Measurements from ENCODE around the gene C1QTNF3. TPM values are rescaled to one million over a fixed set of nuclear protein-coding genes. Genes with fewer than 3 reads are reported as not detected.

C1QTNF3 gene
- total and polyA plus RNA-seq, 12 donors: 0.42 to 13.0 (median 1.9) TPM

DNA sequence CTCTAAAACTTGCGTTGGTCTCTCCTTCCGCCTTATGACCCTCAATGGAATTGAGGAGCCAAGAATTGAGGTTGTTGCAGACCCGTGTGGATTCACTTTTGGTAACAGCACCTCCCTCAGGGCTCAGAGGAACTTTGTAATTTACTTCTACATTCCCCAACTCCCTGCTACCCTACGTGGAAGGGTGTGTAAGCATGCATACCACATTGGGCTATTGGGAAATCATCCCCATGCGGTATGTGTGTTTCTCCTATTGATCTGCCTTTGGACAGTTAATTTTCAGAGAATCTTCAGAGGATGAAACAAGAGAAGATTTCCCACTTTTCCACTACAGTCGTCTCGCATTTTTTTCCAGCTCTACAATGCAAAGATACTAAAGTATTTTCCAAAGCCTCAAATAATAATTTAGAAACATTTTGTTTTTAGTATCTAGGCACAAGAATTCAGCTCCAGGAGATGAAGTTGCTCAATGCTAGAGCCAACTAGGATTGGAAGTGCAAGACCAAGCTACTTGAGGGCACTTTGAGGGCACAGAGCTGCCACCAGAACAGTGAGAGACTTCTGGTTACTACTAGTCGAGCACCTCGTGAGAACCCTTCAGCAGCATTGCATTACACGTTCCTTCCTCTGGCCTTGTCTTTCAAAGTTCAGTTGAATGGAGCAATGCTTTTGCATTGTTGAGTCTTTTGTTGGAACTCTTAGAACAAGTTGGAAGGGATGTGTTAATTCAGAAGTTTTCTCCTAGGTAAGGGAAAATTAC, 3.4 kb downstream of the C1QTNF3 start:
- intact Hi-C loops (cut with DNase I): no loop called here
- WGBS, 4 donors: 90 to 96% (median 95%) methylated on average over 10 of the region's 10 CpGs

DNA sequence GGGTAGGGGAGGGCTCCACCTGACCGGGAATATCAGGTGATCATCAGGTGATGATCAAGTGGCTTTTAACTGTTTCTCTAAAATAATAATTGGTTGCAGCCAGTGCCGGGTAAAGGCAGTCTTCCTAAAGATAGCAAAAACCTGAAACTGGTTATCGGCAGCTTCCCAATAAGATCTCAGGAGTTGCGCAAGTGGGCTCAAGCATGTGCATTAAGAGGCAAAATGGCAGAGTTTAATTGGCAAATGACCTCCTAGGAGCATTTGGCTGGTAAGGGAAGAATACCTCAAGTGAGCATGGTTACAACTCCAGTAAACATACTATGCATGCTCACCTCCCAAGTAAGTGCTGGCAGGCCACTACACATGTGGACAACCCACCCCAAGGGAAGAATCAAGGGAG, 4.2 kb downstream of the C1QTNF3 start:
- intact Hi-C loops (cut with DNase I): no loop called here
- Histone ChIP-seq H3K36me3 (replicated peaks in 1 of 2) (no peaks in the 10 kb centered on the region), H3K4me1 (replicated peaks in 1 of 2) (peaks cover 3 to 15% of the 10 kb centered on the region in 2 donors), H3K27me3 (no peaks in the 10 kb centered on the region), H3K27ac (no peak overlapping the region), H3K4me3 (no peak overlapping the region), H3K9me3 (replicated peaks in 1 of 3) (no peaks in the 10 kb centered on the region)
- TF ChIP-seq, protein P1, sequence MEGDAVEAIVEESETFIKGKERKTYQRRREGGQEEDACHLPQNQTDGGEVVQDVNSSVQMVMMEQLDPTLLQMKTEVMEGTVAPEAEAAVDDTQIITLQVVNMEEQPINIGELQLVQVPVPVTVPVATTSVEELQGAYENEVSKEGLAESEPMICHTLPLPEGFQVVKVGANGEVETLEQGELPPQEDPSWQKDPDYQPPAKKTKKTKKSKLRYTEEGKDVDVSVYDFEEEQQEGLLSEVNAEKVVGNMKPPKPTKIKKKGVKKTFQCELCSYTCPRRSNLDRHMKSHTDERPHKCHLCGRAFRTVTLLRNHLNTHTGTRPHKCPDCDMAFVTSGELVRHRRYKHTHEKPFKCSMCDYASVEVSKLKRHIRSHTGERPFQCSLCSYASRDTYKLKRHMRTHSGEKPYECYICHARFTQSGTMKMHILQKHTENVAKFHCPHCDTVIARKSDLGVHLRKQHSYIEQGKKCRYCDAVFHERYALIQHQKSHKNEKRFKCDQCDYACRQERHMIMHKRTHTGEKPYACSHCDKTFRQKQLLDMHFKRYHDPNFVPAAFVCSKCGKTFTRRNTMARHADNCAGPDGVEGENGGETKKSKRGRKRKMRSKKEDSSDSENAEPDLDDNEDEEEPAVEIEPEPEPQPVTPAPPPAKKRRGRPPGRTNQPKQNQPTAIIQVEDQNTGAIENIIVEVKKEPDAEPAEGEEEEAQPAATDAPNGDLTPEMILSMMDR (IDR thresholded peaks at IDR 0.05): no peak
- TF ChIP-seq POLR2A (IDR thresholded peaks at IDR 0.05): no peak
- DNase-seq: no peak
- 86 to 94% (median 87%) methylated on average over 4 of the region's 4 CpGs for WGBS, 4 donors

More for the DNA sequence above, 3.4 kb downstream of the C1QTNF3 start:
- TF ChIP-seq, protein P1 (IDR thresholded peaks at IDR 0.05): no peak
- no peak for TF ChIP-seq POLR2A (IDR thresholded peaks at IDR 0.05)
- peaks cover 3 to 15% of the 10 kb centered on the region in 2 donors for H3K4me1 ChIP-seq (replicated peaks in 1 of 2)
- no peak for DNase-seq
- no peak overlapping the region for H3K4me3 ChIP-seq
- H3K27ac ChIP-seq: no peak overlapping the region
- no peaks in the 10 kb centered on the region for H3K9me3 ChIP-seq (replicated peaks in 1 of 3)
- H3K27me3 ChIP-seq: no peaks in the 10 kb centered on the region
- no peaks in the 10 kb centered on the region for H3K36me3 ChIP-seq (replicated peaks in 1 of 2)

DNA sequence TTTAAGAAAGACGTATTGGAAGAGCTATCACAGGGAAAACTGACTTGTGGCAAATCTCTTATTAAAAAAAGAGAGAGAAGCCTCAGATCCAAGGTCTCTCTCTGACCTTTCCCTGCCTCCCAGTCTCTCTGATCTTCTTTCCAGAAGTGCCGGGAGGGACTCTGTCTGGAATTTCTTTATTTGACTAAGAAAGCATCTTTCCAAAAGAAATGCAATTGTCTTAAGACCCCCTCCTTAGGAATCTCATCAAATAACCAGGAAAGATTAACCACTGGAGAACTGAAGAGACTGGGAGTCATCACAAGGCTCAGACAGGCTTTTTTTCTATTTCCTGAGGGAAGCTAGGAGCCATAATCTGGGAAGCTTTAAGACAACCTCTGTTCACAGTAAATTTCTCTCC, 4.6 kb downstream of the C1QTNF3 start:
- intact Hi-C loops (cut with DNase I): no loop called here

DNA sequence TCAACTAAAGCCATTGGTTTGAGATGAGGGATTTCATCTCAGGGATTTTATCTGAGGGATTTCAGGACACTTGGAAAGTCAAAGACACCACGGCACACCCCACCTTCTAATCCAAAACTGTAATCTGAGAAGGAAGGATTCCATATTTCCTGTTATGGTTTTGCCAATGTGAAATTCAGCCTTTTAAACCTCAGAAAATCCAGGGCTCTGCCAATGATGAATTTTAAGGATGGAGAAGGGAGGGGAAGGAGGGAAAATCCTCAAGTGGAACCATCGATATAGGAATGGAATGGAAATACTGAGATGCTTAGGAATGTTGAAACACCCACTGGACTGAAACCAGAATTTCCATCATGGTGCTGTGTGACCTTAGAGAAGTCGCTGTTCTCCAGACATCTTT, 5.3 kb downstream of the C1QTNF3 start:
- Histone ChIP-seq H3K9me3 (replicated peaks in 1 of 3) (no peaks in the 10 kb centered on the region), H3K4me3 (no peak overlapping the region), H3K27ac (no peak overlapping the region), H3K36me3 (replicated peaks in 1 of 2) (no peaks in the 10 kb centered on the region), H3K4me1 (replicated peaks in 1 of 2) (peaks cover 3 to 5% of the 10 kb centered on the region in 2 donors), H3K27me3 (no peaks in the 10 kb centered on the region)
- no peak for DNase-seq
- TF ChIP-seq, protein P1 (IDR thresholded peaks at IDR 0.05): no peak
- 73 to 83% (median 81%) methylated on average over 3 of the region's 3 CpGs for WGBS, 4 donors
- intact Hi-C loops (cut with DNase I): no loop called here

More for the DNA sequence above, 4.6 kb downstream of the C1QTNF3 start:
- DNase-seq: no peak
- no peaks in the 10 kb centered on the region for H3K9me3 ChIP-seq (replicated peaks in 1 of 3)
- no peak overlapping the region for H3K27ac ChIP-seq
- peaks cover 3 to 11% of the 10 kb centered on the region in 2 donors for H3K4me1 ChIP-seq (replicated peaks in 1 of 2)
- H3K36me3 ChIP-seq (replicated peaks in 1 of 2): no peaks in the 10 kb centered on the region
- TF ChIP-seq, protein P1 (IDR thresholded peaks at IDR 0.05): no peak
- no peak for TF ChIP-seq POLR2A (IDR thresholded peaks at IDR 0.05)
- H3K4me3 ChIP-seq: no peak overlapping the region
- 35 to 61% (median 45%) methylated on average over 2 of the region's 2 CpGs for WGBS, 4 donors
- H3K27me3 ChIP-seq: no peaks in the 10 kb centered on the region
